ENCODE data around the gene USP9X.

- TF ChIP-seq JUN (CRISPR knock-in tag; IDR thresholded peaks at IDR 0.05) (no peak), RELA (CRISPR knock-in tag; IDR thresholded peaks at IDR 0.05; ENCODE audit: borderline replicate concordance) (no peak)
- TF ChIP-seq, protein P1, sequence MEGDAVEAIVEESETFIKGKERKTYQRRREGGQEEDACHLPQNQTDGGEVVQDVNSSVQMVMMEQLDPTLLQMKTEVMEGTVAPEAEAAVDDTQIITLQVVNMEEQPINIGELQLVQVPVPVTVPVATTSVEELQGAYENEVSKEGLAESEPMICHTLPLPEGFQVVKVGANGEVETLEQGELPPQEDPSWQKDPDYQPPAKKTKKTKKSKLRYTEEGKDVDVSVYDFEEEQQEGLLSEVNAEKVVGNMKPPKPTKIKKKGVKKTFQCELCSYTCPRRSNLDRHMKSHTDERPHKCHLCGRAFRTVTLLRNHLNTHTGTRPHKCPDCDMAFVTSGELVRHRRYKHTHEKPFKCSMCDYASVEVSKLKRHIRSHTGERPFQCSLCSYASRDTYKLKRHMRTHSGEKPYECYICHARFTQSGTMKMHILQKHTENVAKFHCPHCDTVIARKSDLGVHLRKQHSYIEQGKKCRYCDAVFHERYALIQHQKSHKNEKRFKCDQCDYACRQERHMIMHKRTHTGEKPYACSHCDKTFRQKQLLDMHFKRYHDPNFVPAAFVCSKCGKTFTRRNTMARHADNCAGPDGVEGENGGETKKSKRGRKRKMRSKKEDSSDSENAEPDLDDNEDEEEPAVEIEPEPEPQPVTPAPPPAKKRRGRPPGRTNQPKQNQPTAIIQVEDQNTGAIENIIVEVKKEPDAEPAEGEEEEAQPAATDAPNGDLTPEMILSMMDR (IDR thresholded peaks at IDR 0.05): no peak
These were observed 107.6 kb downstream of the USP9X start for GRCh38 chrX:41192880-41193279.
